DMS53 (cell line): Measurements from ENCODE around the gene ANAPC4.

ENCODE experiments used
- DNase-seq: peaks from one replicate; lab custom pipeline; 2025; lab: John Stamatoyannopoulos, UW

ANAPC4 gene

GRCh38 chr4:25433966-25434827 lies 57.1 kb downstream of the ANAPC4 start:
- DNase-seq = no peak

DNA sequence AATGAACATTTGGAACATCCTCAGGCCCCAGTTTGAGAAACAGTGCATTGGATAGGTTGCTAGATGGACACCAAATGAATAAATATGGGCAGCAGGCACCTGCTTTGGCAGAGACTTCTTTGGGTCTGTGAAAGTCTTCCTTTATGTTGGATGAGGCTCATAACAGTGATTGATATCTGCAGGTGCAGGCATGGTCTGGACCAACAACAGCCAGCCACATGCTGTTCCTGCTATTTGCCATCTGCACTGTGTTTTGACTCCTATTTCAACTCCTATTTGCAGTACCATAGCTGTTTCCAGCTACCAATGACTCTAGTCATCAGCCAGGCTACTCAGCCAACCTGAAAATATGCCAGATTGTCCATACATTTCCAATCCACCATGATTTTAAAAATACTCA lies 60.9 kb downstream of the ANAPC4 start:
- no peak for DNase-seq

DNA sequence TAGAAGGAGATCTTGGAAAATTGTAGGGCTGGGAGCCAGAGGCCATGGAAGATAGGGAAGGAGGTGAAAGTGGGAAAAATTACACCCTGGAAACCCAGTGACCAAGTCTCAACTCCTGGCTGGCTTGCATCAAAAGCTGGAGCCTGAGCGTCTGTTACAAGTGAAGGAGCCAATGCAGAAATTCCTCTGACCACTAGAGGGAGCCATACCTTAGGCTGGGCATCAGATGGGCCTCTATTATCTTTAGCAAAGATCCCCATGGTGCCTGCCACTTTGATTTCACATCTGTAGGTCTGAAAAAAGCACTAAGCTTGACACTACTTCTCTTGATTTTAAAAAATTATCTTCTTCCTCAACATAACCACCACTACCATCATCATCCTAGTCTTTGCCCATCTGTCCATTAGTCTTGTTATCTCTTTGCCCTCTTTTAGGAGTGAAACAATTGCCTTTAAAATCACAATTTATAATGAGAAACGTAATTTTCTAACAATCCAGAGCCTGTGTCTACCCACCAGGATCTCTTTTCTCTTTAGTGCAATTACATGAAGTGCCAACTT lies 62.9 kb downstream of the ANAPC4 start:
- peak; percentile 88 for DNase-seq

DNA sequence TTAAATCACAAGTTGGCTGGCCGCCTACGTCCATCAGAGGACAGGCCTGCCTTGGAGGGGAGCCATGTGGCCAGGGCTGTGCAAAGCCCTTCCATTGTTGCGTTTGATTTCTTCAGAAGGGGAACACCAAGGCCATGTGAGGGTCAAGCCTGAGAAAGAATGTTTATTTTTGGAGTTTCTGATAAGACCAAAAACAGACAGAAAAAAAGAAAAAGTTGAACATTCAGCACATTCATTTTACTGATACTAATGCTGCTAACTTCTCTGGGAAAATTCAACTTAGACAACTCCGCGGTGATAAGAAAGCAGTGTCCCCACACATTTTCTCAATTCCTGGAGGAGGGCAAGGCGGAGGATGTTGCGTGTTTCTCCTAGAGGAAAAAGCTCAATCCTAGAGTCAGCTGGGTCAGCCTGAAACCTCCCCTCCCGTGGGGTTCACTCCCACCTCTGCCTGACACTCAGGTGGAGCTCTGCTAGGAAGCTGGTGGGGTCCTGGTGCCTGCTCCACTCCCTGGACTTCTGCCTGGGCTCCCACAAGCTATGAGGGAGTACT lies 63.5 kb downstream of the ANAPC4 start:
- no peak for DNase-seq

GRCh38 chr4:25441519-25442117 lies 64.6 kb downstream of the ANAPC4 start:
- DNase-seq = peak; percentile 91

DNA sequence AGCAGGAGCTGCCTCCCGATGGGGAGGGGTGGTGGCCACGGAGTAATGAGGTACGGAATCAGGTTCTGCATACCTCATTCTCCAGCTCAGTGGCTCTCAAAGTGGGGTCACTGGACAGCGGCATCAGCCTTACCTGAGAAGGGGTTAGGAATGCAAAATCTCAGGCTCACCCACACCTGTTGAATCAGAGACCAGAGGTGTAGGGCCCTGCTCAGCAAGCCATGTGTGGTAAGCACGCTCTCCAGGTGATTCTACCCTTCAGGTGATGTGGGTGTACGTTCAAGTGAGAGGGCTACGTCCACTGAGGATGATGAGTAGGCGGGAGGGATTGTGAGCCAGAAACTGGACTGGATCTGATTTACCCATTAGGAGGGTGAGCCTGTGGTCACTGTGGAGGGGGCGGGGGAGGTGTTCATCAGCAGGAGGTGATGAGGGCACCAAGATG lies 65.8 kb downstream of the ANAPC4 start:
- DNase-seq = no peak

- no peak for DNase-seq
These were observed 66.8 kb downstream of the ANAPC4 start for GRCh38 chr4:25443851-25444250.

GRCh38 chr4:25446611-25447010 lies 69.5 kb downstream of the ANAPC4 start:
- DNase-seq = peak; percentile 23

DNA sequence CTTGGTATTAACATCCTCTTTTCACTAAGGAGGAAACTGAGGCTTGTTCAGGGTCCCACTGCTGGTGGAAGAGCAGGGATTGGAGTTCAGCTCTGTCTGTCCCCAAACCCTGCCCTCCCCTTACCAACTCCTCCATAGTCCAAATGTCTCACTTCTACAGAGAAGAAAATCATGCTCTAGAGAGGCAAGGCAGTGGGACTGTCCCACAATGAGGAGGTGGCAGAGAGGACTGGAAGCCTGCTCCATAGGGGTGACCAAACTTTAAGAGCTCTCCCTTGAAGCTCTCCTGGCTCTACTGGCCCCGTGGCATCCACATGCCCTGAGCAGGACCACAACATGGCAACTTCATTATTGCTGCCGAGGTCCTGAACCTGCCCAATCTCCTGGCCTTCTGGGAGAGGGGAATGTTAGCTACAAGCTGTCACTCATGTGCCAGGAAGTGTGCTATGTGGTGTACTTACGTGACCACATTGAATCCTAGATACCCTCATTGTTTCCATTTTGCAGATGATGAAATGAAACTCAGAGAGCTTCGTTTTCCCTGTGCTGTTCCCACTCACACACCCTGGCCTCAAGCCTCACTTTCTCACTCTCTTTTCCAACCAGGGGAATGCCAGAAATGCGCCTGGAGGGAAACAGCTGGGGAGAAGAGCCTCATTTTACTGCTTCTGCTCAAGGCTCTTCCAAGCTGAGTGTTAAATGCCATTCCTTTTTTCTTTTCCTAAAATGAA lies 71.5 kb downstream of the ANAPC4 start:
- no peak for DNase-seq

- DNase-seq = no peak
These were observed 72.2 kb downstream of the ANAPC4 start for GRCh38 chr4:25449270-25449669.

- DNase-seq = no peak
These were observed 72.6 kb downstream of the ANAPC4 start for GRCh38 chr4:25449688-25450087.

DNA sequence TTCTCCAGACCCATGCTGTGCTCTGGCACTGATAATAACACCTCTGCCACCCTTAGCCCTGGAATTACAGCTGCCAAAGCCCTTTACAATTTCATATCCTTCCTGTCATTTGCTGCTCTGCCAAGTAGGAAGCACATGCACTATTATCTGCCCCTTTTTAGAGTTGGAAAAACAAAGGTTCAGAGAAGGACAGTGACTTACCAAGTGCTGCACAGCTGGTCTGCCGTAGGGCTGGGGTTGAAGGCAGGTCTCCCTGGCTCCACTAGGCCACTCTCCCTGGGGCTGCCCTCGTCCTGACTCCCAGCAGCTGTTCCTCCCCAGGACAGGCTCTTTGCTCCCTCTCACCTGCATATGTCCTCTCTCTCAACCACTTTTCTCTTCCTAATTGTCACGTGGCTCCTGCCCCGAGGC lies 73.4 kb downstream of the ANAPC4 start:
- no peak for DNase-seq

DNA sequence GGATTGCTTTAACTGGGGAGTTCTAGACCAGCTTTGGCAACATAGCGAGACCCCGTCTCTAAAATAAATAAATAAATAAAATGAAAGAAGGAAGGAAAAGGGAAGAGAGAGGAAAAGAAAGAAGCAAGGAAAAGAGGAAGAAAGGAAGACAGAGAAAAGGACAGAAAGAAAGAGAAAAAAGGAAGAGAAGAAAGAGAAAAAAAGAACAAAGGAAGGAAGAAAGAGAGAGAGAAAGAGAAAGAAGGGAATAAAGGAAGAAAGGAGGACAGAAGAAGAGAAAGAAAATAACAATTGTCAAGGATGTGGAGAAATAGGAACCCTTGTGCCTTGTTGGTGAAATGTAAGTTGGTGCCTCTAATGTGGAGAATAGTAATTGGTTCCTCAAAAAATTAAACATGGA lies 74.6 kb downstream of the ANAPC4 start:
- DNase-seq = no peak

DNA sequence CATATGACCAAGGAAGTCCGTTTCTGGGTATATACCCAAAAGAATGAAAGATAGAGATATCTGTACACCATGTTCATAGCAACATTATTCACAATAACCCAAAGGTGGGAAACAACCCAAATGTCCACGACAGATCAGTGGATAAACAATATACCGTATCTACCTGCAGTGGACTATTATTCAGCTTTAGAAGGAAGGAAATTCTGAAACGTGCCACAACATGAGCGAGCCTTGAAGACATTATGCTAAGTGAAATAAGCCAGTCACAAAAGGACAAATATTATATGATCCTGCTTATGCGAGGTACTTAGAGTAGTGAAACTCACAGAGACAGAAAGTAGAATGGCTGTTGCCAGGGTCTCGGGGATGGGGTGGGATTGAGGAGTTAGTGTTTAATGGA lies 75.0 kb downstream of the ANAPC4 start:
- DNase-seq = no peak

- DNase-seq = no peak
These were observed 77.4 kb downstream of the ANAPC4 start for GRCh38 chr4:25454476-25454875.

GRCh38 chr4:25457053-25457715 lies 80.1 kb downstream of the ANAPC4 start:
- DNase-seq = no peak

GRCh38 chr4:25466966-25467697 lies 90.1 kb downstream of the ANAPC4 start:
- DNase-seq = no peak

DNA sequence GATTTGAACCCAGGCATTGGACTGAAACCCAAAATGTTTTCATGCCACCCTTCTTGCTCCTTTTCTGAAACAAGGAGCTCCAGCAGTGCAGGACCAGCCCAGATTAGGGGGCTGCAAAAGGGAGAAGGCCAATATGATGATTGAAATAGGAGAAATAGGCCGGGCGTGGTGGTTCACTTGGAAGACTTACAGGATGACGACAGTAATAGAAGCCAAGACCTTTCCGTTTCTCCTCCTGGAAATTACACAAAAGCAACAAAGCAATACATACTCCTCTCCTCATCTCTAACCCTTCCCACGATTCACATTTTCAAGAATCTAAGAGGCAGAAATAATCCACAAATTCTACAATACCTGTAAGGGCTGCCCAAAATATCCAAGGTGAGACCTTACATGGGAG lies 90.8 kb downstream of the ANAPC4 start:
- DNase-seq = no peak
